A549 treated with dexamethasone at 1 μM for 4 hours (cell line): ENCODE results near the gene ASB14. TPM values are rescaled to one million over a fixed set of nuclear protein-coding genes. Genes with fewer than 3 reads are reported as not detected.

Source experiments
- total RNA-seq: library from RNA; stranded (reverse); fragments of 200-300 nt; extraction: Qiagen RNA extraction; gene quantifications from 5 replicates; pipeline ENCODE4 v1.2.3, GENCODE V29; 2022

The ASB14 gene
- not detected in 5 replicates for total RNA-seq

GRCh38 chr3:57292159-57292896 is at the start of gene ASB14:
TSS of gene ASB14 (minus strand) at chr3:57292685. CDS start at chr3:57292033, 652 bp downstream.

GRCh38 chr3:57227204-57227929 is 65.1 kb downstream of the ASB14 start, which contains the start of gene APPL1:
TSS of gene APPL1 (plus strand) at chr3:57227729. CDS start at chr3:57227884, 155 bp downstream.

Other genes starting within 250 kb of the ASB14 start
- 0.26 to 0.38 TPM (median 0.32 TPM) in 5 replicates for gene SPATA12, start 232.0 kb downstream of the ASB14 start, total RNA-seq
- gene IL17RD, start 127.3 kb downstream of the ASB14 start, total RNA-seq = 0.62 to 1.3 TPM (median 1.2 TPM) in 5 replicates
- 0.13 to 0.62 TPM (median 0.19 TPM) in 4 of 5 replicates, not detected in the other for gene HESX1, start 92.7 kb downstream of the ASB14 start, total RNA-seq
- 12.7 to 23.6 TPM (median 20.8 TPM) in 5 replicates for gene APPL1, start 65.0 kb downstream of the ASB14 start, total RNA-seq